GM12878 (cell line): ENCODE measurements around the gene TLK2. TPM values are rescaled to one million over a fixed set of nuclear protein-coding genes. Genes with fewer than 3 reads are reported as not detected.
A peak's percentile ranks its signal among the peaks of the same experiment; 100 is the strongest.
"Not testable (repeated sequence)": the region's sequence is repeated elsewhere in the genome, so short reads cannot be mapped to it uniquely, and the experiment has no call there.

Source experiments
- ATAC-seq: fragments of 200-7000 bp; cut with Tn5 transposase; 3 replicates; pipeline ENCODE4 v1.9.1; 2020; ENCODE audit warnings: mild to moderate bottlenecking, moderate library complexity
- BruUV-seq: library from RNA; stranded (reverse); fragments of 400-500 nt; replicated peaks from 2 replicates; lab custom pipeline; 2021; lab: Mats Ljungman, UMichigan
- CTCF ChIA-PET: fragments of 300-600 bp; sonication (Branson Sonifier 250); formaldehyde crosslinking; extraction: SDS; loops from one replicate; lab custom pipeline; 2021; ENCODE audit warnings: inconsistent platforms; lab: Yijun Ruan, JAX
- POLR2A ChIA-PET: fragments of 350-600 bp; formaldehyde crosslinking; extraction: SDS; loops from one replicate; lab custom pipeline; 2021; ENCODE audit warnings: inconsistent platforms; lab: Charles Lee
- RAD21 ChIA-PET: fragments of 300-600 bp; sonication (Branson Sonifier 250); formaldehyde crosslinking; loops from one replicate; lab custom pipeline; 2023; ENCODE audit warnings: antibody characterized with exemption; ENCODE audit not compliant: unreplicated experiment; lab: Charles Lee
- SMC1A ChIA-PET: fragments of 300-600 bp; sonication (Branson Sonifier 250); formaldehyde crosslinking; loops from one replicate; lab custom pipeline; 2023; ENCODE audit not compliant: unreplicated experiment, uncharacterized antibody; lab: Charles Lee
- DNase-seq: peaks from one replicate; pipeline ENCODE4 v3.0.0-alpha.2; 2011; ENCODE audit warnings: low read depth, low spot score
- FAIRE-seq: peaks from 3 replicates; lab custom pipeline; 2011; peaks lifted over from hg19 to GRCh38; lab: Jason Lieb, UNC
- H2AFZ ChIP-seq: 2 replicates; pipeline ENCODE4 v1.6.0; 2011; ENCODE audit warnings: low read depth, low read length, control low read depth; ENCODE audit not compliant: control insufficient read depth
- H3K27ac ChIP-seq: 2 replicates; pipeline ENCODE4 v1.5.1; 2011; ENCODE audit warnings: control low read depth; ENCODE audit not compliant: control insufficient read depth, insufficient read depth
- H3K27me3 ChIP-seq, 2 experiments: replicated peaks in 1 of 2; 2 replicates each; pipeline versions ENCODE4 v1.6.0 to v1.6.1; 2011; ENCODE audit warnings: low read length in 1 of 2; ENCODE audit not compliant: control insufficient read depth in 2 of 2, insufficient read depth in 2 of 2
- H3K36me3 ChIP-seq, 2 experiments: 2 replicates each; pipeline ENCODE4 v1.5.1; 2011; ENCODE audit warnings: low read length in 1 of 2; ENCODE audit not compliant: control insufficient read depth in 2 of 2, insufficient read depth in 2 of 2
- H3K4me1 ChIP-seq: 2 replicates; pipeline ENCODE4 v1.6.1; 2011; ENCODE audit warnings: mild to moderate bottlenecking, low read length, moderate library complexity, mixed read lengths; ENCODE audit not compliant: control insufficient read depth, insufficient read depth
- H3K4me2 ChIP-seq: 2 replicates; pipeline ENCODE4 v1.6.0; 2011; ENCODE audit warnings: control low read depth; ENCODE audit not compliant: control insufficient read depth, insufficient read depth
- H3K4me3 ChIP-seq: fragments of 200-600 bp; sonication (generic); 2 replicates; pipeline ENCODE4 v1.5.1; 2016
- H3K79me2 ChIP-seq: 2 replicates; pipeline ENCODE4 v1.6.0; 2011; ENCODE audit warnings: low read length; ENCODE audit not compliant: control insufficient read depth, insufficient read depth
- H3K9ac ChIP-seq: 2 replicates; pipeline ENCODE4 v1.8.0; 2011; ENCODE audit warnings: low read length, control low read depth, mixed read lengths; ENCODE audit not compliant: control insufficient read depth, insufficient read depth
- H3K9me3 ChIP-seq: replicated peaks from 3 replicates; pipeline ENCODE4 v1.5.1; 2011; ENCODE audit warnings: mild to moderate bottlenecking, low read length; ENCODE audit not compliant: control insufficient read depth, insufficient read depth
- H4K20me1 ChIP-seq: 2 replicates; pipeline ENCODE4 v1.6.0; 2011; ENCODE audit not compliant: control insufficient read depth, insufficient read depth
- BACH1 ChIP-seq: fragments of 450-650 bp; IDR thresholded peaks from 2 replicates; pipeline ENCODE4 v1.6.1; 2017; ENCODE audit warnings: mild to moderate bottlenecking, borderline replicate concordance
- DPF2 ChIP-seq: fragments of 450-650 bp; IDR thresholded peaks from 2 replicates; pipeline ENCODE4 v1.6.1; 2017; ENCODE audit warnings: mild to moderate bottlenecking
- EGR1 ChIP-seq, 2 experiments: IDR thresholded peaks; 1 replicate in 1 of 2; 2 replicates in 1 of 2; pipeline ENCODE4 v1.6.1; 2011 to 2012; ENCODE audit warnings: low read depth in 2 of 2, low read length in 2 of 2, borderline replicate concordance in 1 of 2, mild to moderate bottlenecking in 1 of 2, moderate library complexity in 1 of 2
- GATAD2B ChIP-seq: fragments of 450-650 bp; conservative IDR thresholded peaks from 2 replicates; pipeline ENCODE4 v1.6.1; 2017; ENCODE audit warnings: low read depth, mild to moderate bottlenecking, moderate library complexity
- IKZF1 ChIP-seq: fragments of 450-650 bp; conservative IDR thresholded peaks from 2 replicates; pipeline ENCODE4 v1.6.1; 2017; ENCODE audit warnings: antibody characterized with exemption, mild to moderate bottlenecking
- MLLT1 ChIP-seq: fragments of 450-650 bp; IDR thresholded peaks from 2 replicates; pipeline ENCODE4 v1.6.1; 2016; ENCODE audit warnings: mild to moderate bottlenecking
- NR2F1 ChIP-seq: fragments of 450-650 bp; conservative IDR thresholded peaks from 2 replicates; pipeline ENCODE4 v1.6.1; 2017; ENCODE audit warnings: mild to moderate bottlenecking
- WGBS: methylation state at CpG from one replicate; pipeline ENCODE4 v1.1.6; 2016; ENCODE audit warnings: low lambda C conversion rate; ENCODE audit not compliant: insufficient replicate concordance, insufficient coverage; ENCODE audit errors: missing lambda C conversion rate; 5-methylcytosine and 5-hydroxymethylcytosine counted together
- in situ Hi-C: fragments of 300-500 bp; cut with MboI; formaldehyde crosslinking; loops from 9 replicates; pipeline ENCODE4 v1.14.3; 2018; ENCODE audit warnings: mixed read lengths
- intact Hi-C: fragments of 100-400 bp; cut with micrococcal nuclease; formaldehyde crosslinking; loops from one replicate; pipeline ENCODE4 v1.14.2; 2022; ENCODE audit not compliant: unreplicated experiment
- polyA plus RNA-seq, 11 experiments: library from polyadenylated mRNA; depleted of rRNA in 4 of 11; unstranded in 6 of 11; stranded (reverse) in 5 of 11; fragments of >200 nt; fragmentation: Nextera tagmentation in 4 of 11; fragmentation: Illumina TruSeq in 1 of 11; extraction: Ambion mirVana in 4 of 11; extraction: Trizol in 1 of 11; gene quantifications; 1 replicate in 1 of 11; 2 replicates in 10 of 11; pipeline versions ENCODE4 v1.2.1 to v1.2.3, GENCODE V29; 2011 to 2016; ENCODE audit warnings: inconsistent platforms in 2 of 11, missing spikeins in 2 of 11, low read depth in 1 of 11
- total RNA-seq, 4 experiments: library from RNA; depleted of rRNA in 3 of 4; stranded (reverse); fragments of >200 nt in 3 of 4; fragmentation: Illumina TruSeq in 1 of 4; extraction: Trizol in 1 of 4; gene quantifications; 2 replicates each; pipeline versions ENCODE4 v1.2.1 to v1.2.3, GENCODE V29; 2013 to 2021
- TF ChIP-seq, protein P1 (sequence below): fragments of 450-650 bp; conservative IDR thresholded peaks from 2 replicates; pipeline ENCODE4 v1.6.1; 2017; ENCODE audit warnings: mild to moderate bottlenecking, moderate library complexity

The TLK2 gene
- total and polyA plus RNA-seq, 10 of the 15 experiments (the other 5 are each of a cell fraction or from before 2014, with no cell fraction given), result 12.1 to 51.2 (median 27.5) TPM

DNA sequence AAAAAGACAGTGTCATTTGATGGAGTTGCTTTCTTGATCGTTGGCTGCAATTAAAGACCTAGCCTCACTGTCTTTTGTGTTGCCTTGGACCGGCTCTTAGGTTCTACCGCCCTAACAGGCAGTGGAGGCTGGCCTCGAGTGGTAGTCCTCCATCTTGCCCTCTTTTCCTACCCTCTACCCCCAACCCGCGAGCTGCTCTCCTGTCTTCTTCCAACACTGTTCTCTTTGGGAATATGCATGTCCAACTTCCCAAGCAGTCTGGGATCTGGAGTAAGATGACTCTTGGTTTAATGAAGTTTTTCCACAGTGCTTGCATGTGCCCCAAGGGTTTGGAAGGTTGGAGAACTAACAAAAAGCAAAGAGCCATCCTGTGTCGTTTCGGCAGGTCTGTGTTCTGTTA lies 1.5 kb upstream of the TLK2 start:
- BruUV-seq, RAD21 ChIA-PET, POLR2A ChIA-PET, H3K36me3 ChIP-seq, ATAC-seq, FAIRE-seq, intact Hi-C loops, H3K9me3 ChIP-seq, H3K27me3 ChIP-seq, H4K20me1 ChIP-seq, SMC1A ChIA-PET, H3K4me1 ChIP-seq, H2AFZ ChIP-seq, DNase-seq, in situ Hi-C loops, H3K27ac ChIP-seq, CTCF ChIA-PET: not testable (repeated sequence)
- Histone ChIP-seq H3K4me3 (peak overlapping the region; percentile 86), H3K4me2 (peak overlapping the region; percentile 72), H3K79me2 (peaks cover 38% of the 10 kb centered on the region), H3K9ac (0 out of 2 replicates have a peak overlapping the region, but pooled peaks have one; percentile 27)
- 0 out of 2 replicates have a peak, but pooled peaks have one; percentile 6 for TF ChIP-seq MLLT1
- 82% methylated on average over 8 of the region's 8 CpGs for WGBS

GRCh38 chr17:62477718-62478408 lies 762 bp upstream of the TLK2 start:
- H3K27me3 ChIP-seq, intact Hi-C loops, POLR2A ChIA-PET, H4K20me1 ChIP-seq, FAIRE-seq, H3K36me3 ChIP-seq, RAD21 ChIA-PET, SMC1A ChIA-PET, BruUV-seq, CTCF ChIA-PET, in situ Hi-C loops, H3K4me1 ChIP-seq, DNase-seq, H3K9me3 ChIP-seq: not testable (repeated sequence)
- H3K27ac ChIP-seq, result peak overlapping the region; percentile 72
- H2AFZ ChIP-seq, result peak overlapping the region; percentile 29
- peak; percentile 39 for ATAC-seq
- peaks cover 45% of the 10 kb centered on the region for H3K79me2 ChIP-seq
- 2% methylated on average over 53 of the region's 61 CpGs for WGBS
- H3K4me2 ChIP-seq, result peak overlapping the region; percentile 72
- peak; percentile 49 for TF ChIP-seq IKZF1
- TF ChIP-seq BACH1, result peak; percentile 91; the same call in 1 of the 2 replicates
- 0 out of 2 replicates have a peak, but pooled peaks have one; percentile 30 for TF ChIP-seq NR2F1
- TF ChIP-seq, protein P1, sequence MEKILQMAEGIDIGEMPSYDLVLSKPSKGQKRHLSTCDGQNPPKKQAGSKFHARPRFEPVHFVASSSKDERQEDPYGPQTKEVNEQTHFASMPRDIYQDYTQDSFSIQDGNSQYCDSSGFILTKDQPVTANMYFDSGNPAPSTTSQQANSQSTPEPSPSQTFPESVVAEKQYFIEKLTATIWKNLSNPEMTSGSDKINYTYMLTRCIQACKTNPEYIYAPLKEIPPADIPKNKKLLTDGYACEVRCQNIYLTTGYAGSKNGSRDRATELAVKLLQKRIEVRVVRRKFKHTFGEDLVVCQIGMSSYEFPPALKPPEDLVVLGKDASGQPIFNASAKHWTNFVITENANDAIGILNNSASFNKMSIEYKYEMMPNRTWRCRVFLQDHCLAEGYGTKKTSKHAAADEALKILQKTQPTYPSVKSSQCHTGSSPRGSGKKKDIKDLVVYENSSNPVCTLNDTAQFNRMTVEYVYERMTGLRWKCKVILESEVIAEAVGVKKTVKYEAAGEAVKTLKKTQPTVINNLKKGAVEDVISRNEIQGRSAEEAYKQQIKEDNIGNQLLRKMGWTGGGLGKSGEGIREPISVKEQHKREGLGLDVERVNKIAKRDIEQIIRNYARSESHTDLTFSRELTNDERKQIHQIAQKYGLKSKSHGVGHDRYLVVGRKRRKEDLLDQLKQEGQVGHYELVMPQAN, result 0 out of 2 replicates have a peak, but pooled peaks have one; percentile 37
- peak; percentile 90 for TF ChIP-seq GATAD2B
- TF ChIP-seq EGR1 (IDR thresholded peaks at IDR 0.05; ENCODE audit: borderline replicate concordance in 1 of 2, low read depth in 2 of 2, low read length in 2 of 2), result peak in 1 of 2 experiments; percentile 46; a peak in 1 of 3 replicates
- 0 out of 2 replicates have a peak, but pooled peaks have one; percentile 37 for TF ChIP-seq DPF2
- H3K4me3 ChIP-seq, result peak overlapping the region; percentile 86
- peak overlapping the region; percentile 80 for H3K9ac ChIP-seq
